Pancreas (tissue), 10 donors: ENCODE results near the gene PGLYRP3. TPM values are rescaled to one million over a fixed set of nuclear protein-coding genes. Genes with fewer than 3 reads are reported as not detected.

ENCODE experiments used
- ATAC-seq, 4 donors: fragments of 200-7000 bp; cut with Tn5 transposase; one replicate each; pipeline versions ENCODE4 v1.8.0 to v1.9.1; 2020; ENCODE audit warnings: mild to moderate bottlenecking in 4 of 4, moderate library complexity in 4 of 4
- DNase-seq, 6 donors: peaks; one replicate each; pipeline ENCODE4 v3.0.0-alpha.2; 2020
- FAIRE-seq: peaks from 2 replicates; lab custom pipeline; 2012; peaks lifted over from hg19 to GRCh38; lab: Jason Lieb, UNC
- H3K27ac ChIP-seq, 4 donors: fragments of 200-600 bp; sonication (generic); 1 replicate in 3 of 4; 2 replicates in 1 of 4; pipeline versions ENCODE4 v1.5.0 to v1.8.0; 2020
- H3K27me3 ChIP-seq, 4 donors: fragments of 200-600 bp; one replicate each; pipeline ENCODE4 v1.8.0; 2021
- H3K36me3 ChIP-seq, 3 donors: fragments of 200-600 bp; sonication (generic) in 1 of 3; one replicate each; pipeline versions ENCODE4 v1.5.0 to v1.8.0; 2020 to 2021
- H3K4me1 ChIP-seq, 3 donors: fragments of 200-600 bp; one replicate each; pipeline ENCODE4 v1.8.0; 2021
- H3K4me3 ChIP-seq, 4 donors: fragments of 200-600 bp; sonication (generic) in 2 of 4; one replicate each; pipeline versions ENCODE4 v1.5.0 to v1.8.0; 2020 to 2021
- H3K9me3 ChIP-seq, 4 donors: fragments of 200-600 bp; one replicate each; pipeline ENCODE4 v1.8.0; 2021
- CTCF ChIP-seq, 4 donors: fragments of 200-600 bp; sonication (generic) in 3 of 4; IDR thresholded peaks; one replicate each; pipeline versions ENCODE4 v1.5.0 to v1.8.0; 2021; ENCODE audit warnings: antibody characterized with exemption in 4 of 4
- WGBS, 2 donors: extraction: QIAGEN DNeasy Blood & Tissue Kit; methylation state at CpG; one replicate each; pipeline ENCODE4 v1.1.7; 2013; 5-methylcytosine and 5-hydroxymethylcytosine counted together
- intact Hi-C, 3 donors: fragments of 100-400 bp; cut with DNase I; formaldehyde crosslinking; loops; one replicate each; pipeline versions ENCODE4 v1.11.1 to v1.14.2; 2022
- polyA plus RNA-seq, 2 donors: library from polyadenylated mRNA; stranded (reverse); fragments of 200-250 nt; gene quantifications; one replicate each; pipeline ENCODE4 v1.2.3, GENCODE V29; 2013
- total RNA-seq, 6 donors: library from RNA; stranded (reverse); fragmentation: NEBNext Ultra II Directional in 4 of 6; extraction: Animal tissue kit (Norgen Biotek cat#: 25700) in 4 of 6; gene quantifications; one replicate each; pipeline versions ENCODE4 v1.2.1 to v1.2.4, GENCODE V29; 2021 to 2023
- donor health status: healthy with polysubstance abuse.
- donor health status: DM: no; HTN: no; CAD: no; lungs with moderate emphysema.
- donor health status: DM: no; HTN: no; CAD: no.
- donor health status: control.
- donor health status: control.
- donor health status: Bipolar disorder and iron deficiency.
- donor health status: DM: yes; HTN: yes; CAD: no.
- donor health status: DM: no; HTN: no; CAD: no.
- donor health status: DM: no; HTN: no; CAD: no.
- donor health status: DM: yes; HTN: yes; CAD: no.

Gene PGLYRP3
- total and polyA plus RNA-seq, 8 donors: not detected

GRCh38 chr1:153253076-153253475 lies 59.7 kb downstream of the PGLYRP3 start:
- H3K4me1 ChIP-seq: no peaks in the 10 kb centered on the region

GRCh38 chr1:153251988-153252387 lies 60.8 kb downstream of the PGLYRP3 start:
- no peak for TF ChIP-seq CTCF (IDR thresholded peaks at IDR 0.05)
- FAIRE-seq (no peak), ATAC-seq (no peak), DNase-seq (no peak)
- H3K36me3 ChIP-seq: no peaks in the 10 kb centered on the region
- no peak overlapping the region for H3K4me3 ChIP-seq
- WGBS, 2 donors: 62 to 75% methylated on average over 4 of the region's 4 CpGs
- no peaks in the 10 kb centered on the region for H3K27me3 ChIP-seq
- no peaks in the 10 kb centered on the region for H3K4me1 ChIP-seq
- H3K9me3 ChIP-seq: no peaks in the 10 kb centered on the region
- no peak overlapping the region for H3K27ac ChIP-seq
- intact Hi-C loops: no loop called here

More at GRCh38 chr1:153253076-153253475, 59.7 kb downstream of the PGLYRP3 start:
- Histone ChIP-seq H3K9me3 (no peaks in the 10 kb centered on the region), H3K4me3 (no peak overlapping the region), H3K27me3 (no peaks in the 10 kb centered on the region), H3K36me3 (no peaks in the 10 kb centered on the region), H3K27ac (no peak overlapping the region)
- WGBS, 2 donors: 40 to 82% methylated on average over 2 of the region's 2 CpGs
- FAIRE-seq: no peak
- intact Hi-C loops: no loop called here
- DNase-seq: no peak
- TF ChIP-seq CTCF (IDR thresholded peaks at IDR 0.05): no peak
- ATAC-seq: no peak

- Histone ChIP-seq H3K27ac (no peak overlapping the region), H3K27me3 (no peaks in the 10 kb centered on the region), H3K4me3 (no peak overlapping the region), H3K36me3 (no peaks in the 10 kb centered on the region), H3K4me1 (no peaks in the 10 kb centered on the region), H3K9me3 (no peaks in the 10 kb centered on the region)
- WGBS, 2 donors: 75 to 77% methylated on average over 3 of the region's 3 CpGs
- FAIRE-seq (no peak), ATAC-seq (no peak), DNase-seq (no peak)
- intact Hi-C loops: no loop called here
- TF ChIP-seq CTCF (IDR thresholded peaks at IDR 0.05): no peak
Measured at GRCh38 chr1:153251562-153251961, 61.2 kb downstream of the PGLYRP3 start.

- ATAC-seq: no peak
- no peak for FAIRE-seq
- Histone ChIP-seq H3K9me3 (no peaks in the 10 kb centered on the region), H3K36me3 (no peaks in the 10 kb centered on the region), H3K27me3 (no peaks in the 10 kb centered on the region), H3K4me1 (no peaks in the 10 kb centered on the region), H3K4me3 (no peak overlapping the region), H3K27ac (no peak overlapping the region)
- no peak for DNase-seq
- intact Hi-C loops: no loop called here
- 69 to 73% methylated on average over 2 of the region's 2 CpGs for WGBS, 2 donors
- TF ChIP-seq CTCF (IDR thresholded peaks at IDR 0.05): no peak
Measured at GRCh38 chr1:153251087-153251486, 61.7 kb downstream of the PGLYRP3 start.

- Histone ChIP-seq H3K9me3 (no peaks in the 10 kb centered on the region), H3K4me3 (no peak overlapping the region), H3K27ac (no peak overlapping the region), H3K36me3 (no peaks in the 10 kb centered on the region), H3K4me1 (no peaks in the 10 kb centered on the region), H3K27me3 (no peaks in the 10 kb centered on the region)
- no peak for ATAC-seq
- DNase-seq: no peak
- TF ChIP-seq CTCF (IDR thresholded peaks at IDR 0.05): no peak
- WGBS, 2 donors: 52 to 63% methylated on average over 1 of the region's 1 CpG
- intact Hi-C loops: no loop called here
- no peak for FAIRE-seq
Measured at GRCh38 chr1:153250166-153250565, 62.6 kb downstream of the PGLYRP3 start.
